ENCODE results near the gene CD163L1.

CD163L1 gene

GRCh38 chr12:7444076-7444475 is at the start of gene CD163L1:
Gene CD163L1, minus strand, starts transcription at chr12:7444153. Its CDS starts 26 bp downstream, at chr12:7444127.
- H3K4me1 ChIP-seq (ENCODE audit: insufficient read depth, low read length, poor library complexity, severe bottlenecking), result no peaks in the 10 kb centered on the region
- TF ChIP-seq EZH2phosphoT487 (IDR thresholded peaks at IDR 0.05; ENCODE audit: borderline replicate concordance) (no peak), CTCF (conservative IDR thresholded peaks at IDR 0.05; ENCODE audit: low read length) (no peak)
- no peak within 1 kb of the TSS for H3K4me2 ChIP-seq (ENCODE audit: low read depth, low read length, poor library complexity, severe bottlenecking)
- H3K9me2 ChIP-seq (replicated peaks; ENCODE audit: low read depth, low read length), result no peaks in the 10 kb centered on the region
- H4K20me1 ChIP-seq (ENCODE audit: insufficient read depth, low read length, poor library complexity, severe bottlenecking), result no peaks in the 10 kb centered on the region
- H3F3A ChIP-seq (ENCODE audit: low read depth), result no peaks in the 10 kb centered on the region
- H3K9me3 ChIP-seq (ENCODE audit: insufficient read depth, low read depth, low read length), result no peaks in the 10 kb centered on the region
- no peak within 1 kb of the TSS for H2AFZ ChIP-seq (ENCODE audit: low read length)
- no peaks in the 10 kb centered on the region for H3K79me2 ChIP-seq (ENCODE audit: insufficient read depth, low read length)
- no peak within 1 kb of the TSS for H3K4me3 ChIP-seq (ENCODE audit: low read length, poor library complexity, severe bottlenecking)
- no peak within 1 kb of the TSS for H3K9ac ChIP-seq (ENCODE audit: low read depth, low read length, poor library complexity, severe bottlenecking)
- H3K36me3 ChIP-seq (ENCODE audit: insufficient read depth, low read length), result no peaks in the 10 kb centered on the region
- H3K27me3 ChIP-seq (ENCODE audit: insufficient read depth, low read length, poor library complexity, severe bottlenecking), result no peaks in the 10 kb centered on the region

- no peak overlapping the region for H2AFZ ChIP-seq (ENCODE audit: low read length)
- H3K9me2 ChIP-seq (replicated peaks; ENCODE audit: low read depth, low read length), result no peaks in the 10 kb centered on the region
Observed at GRCh38 chr12:7493006-7493405, 49.1 kb upstream of the CD163L1 start.

GRCh38 chr12:7486512-7486911 is 42.6 kb upstream of the CD163L1 start:
- TF ChIP-seq CTCF (conservative IDR thresholded peaks at IDR 0.05; ENCODE audit: low read length) (no peak), EZH2phosphoT487 (IDR thresholded peaks at IDR 0.05; ENCODE audit: borderline replicate concordance) (no peak)
- peaks cover 3% of the 10 kb centered on the region for H3K27me3 ChIP-seq (ENCODE audit: insufficient read depth, low read length, poor library complexity, severe bottlenecking)
- H3K79me2 ChIP-seq (ENCODE audit: insufficient read depth, low read length), result no peaks in the 10 kb centered on the region
- H4K20me1 ChIP-seq (ENCODE audit: insufficient read depth, low read length, poor library complexity, severe bottlenecking), result no peaks in the 10 kb centered on the region
- no peak overlapping the region for H3K4me3 ChIP-seq (ENCODE audit: low read length, poor library complexity, severe bottlenecking)
- no peaks in the 10 kb centered on the region for H3K9me2 ChIP-seq (replicated peaks; ENCODE audit: low read depth, low read length)
- no peak overlapping the region for H3K9ac ChIP-seq (ENCODE audit: low read depth, low read length, poor library complexity, severe bottlenecking)
- H3K4me2 ChIP-seq (ENCODE audit: low read depth, low read length, poor library complexity, severe bottlenecking), result no peak overlapping the region
- H3K9me3 ChIP-seq (ENCODE audit: insufficient read depth, low read depth, low read length), result no peaks in the 10 kb centered on the region
- H3K4me1 ChIP-seq (ENCODE audit: insufficient read depth, low read length, poor library complexity, severe bottlenecking), result no peaks in the 10 kb centered on the region
- no peaks in the 10 kb centered on the region for H3K36me3 ChIP-seq (ENCODE audit: insufficient read depth, low read length)
- H2AFZ ChIP-seq (ENCODE audit: low read length), result no peak overlapping the region
- no peaks in the 10 kb centered on the region for H3F3A ChIP-seq (ENCODE audit: low read depth)

More at GRCh38 chr12:7493006-7493405, 49.1 kb upstream of the CD163L1 start:
- no peaks in the 10 kb centered on the region for H3K36me3 ChIP-seq (ENCODE audit: insufficient read depth, low read length)
- H3K9me3 ChIP-seq (ENCODE audit: insufficient read depth, low read depth, low read length), result no peaks in the 10 kb centered on the region
- H3K4me2 ChIP-seq (ENCODE audit: low read depth, low read length, poor library complexity, severe bottlenecking), result no peak overlapping the region
- H3K4me1 ChIP-seq (ENCODE audit: insufficient read depth, low read length, poor library complexity, severe bottlenecking), result no peaks in the 10 kb centered on the region
- H3K27me3 ChIP-seq (ENCODE audit: insufficient read depth, low read length, poor library complexity, severe bottlenecking), result peaks cover 7% of the 10 kb centered on the region
- H3K79me2 ChIP-seq (ENCODE audit: insufficient read depth, low read length), result no peaks in the 10 kb centered on the region
- TF ChIP-seq EZH2phosphoT487 (IDR thresholded peaks at IDR 0.05; ENCODE audit: borderline replicate concordance) (no peak), CTCF (conservative IDR thresholded peaks at IDR 0.05; ENCODE audit: low read length) (no peak)
- no peaks in the 10 kb centered on the region for H4K20me1 ChIP-seq (ENCODE audit: insufficient read depth, low read length, poor library complexity, severe bottlenecking)
- no peaks in the 10 kb centered on the region for H3F3A ChIP-seq (ENCODE audit: low read depth)
- H3K4me3 ChIP-seq (ENCODE audit: low read length, poor library complexity, severe bottlenecking), result no peak overlapping the region
- no peak overlapping the region for H3K9ac ChIP-seq (ENCODE audit: low read depth, low read length, poor library complexity, severe bottlenecking)
